Mesothelial cell of epicardium (in vitro differentiated cells): Measurements from ENCODE around the gene SCYL2. TPM values are rescaled to one million over a fixed set of nuclear protein-coding genes. Genes with fewer than 3 reads are reported as not detected.

Experiments
- DNase-seq, 2 experiments: peaks; one replicate each; pipeline ENCODE4 v3.0.0; 2021; ENCODE audit warnings: low spot score in 2 of 2; ENCODE audit not compliant: unreplicated experiment in 2 of 2
- H3K27ac Mint-ChIP-seq: 2 replicates; pipeline ENCODE4 v1.8.0; 2021; ENCODE audit warnings: mixed read lengths
- H3K27me3 Mint-ChIP-seq: 2 replicates; pipeline ENCODE4 v1.8.0; 2021; ENCODE audit warnings: low read depth, mixed read lengths
- H3K36me3 Mint-ChIP-seq: 2 replicates; pipeline ENCODE4 v1.8.0; 2021; ENCODE audit warnings: mixed read lengths
- H3K4me1 Mint-ChIP-seq: 2 replicates; pipeline ENCODE4 v1.8.0; 2021; ENCODE audit warnings: mixed read lengths
- H3K4me3 Mint-ChIP-seq: 2 replicates; pipeline ENCODE4 v1.8.0; 2021; ENCODE audit warnings: mild to moderate bottlenecking, moderate library complexity, mixed read lengths
- H3K9me3 Mint-ChIP-seq: 2 replicates; pipeline ENCODE4 v1.8.0; 2021; ENCODE audit warnings: mixed read lengths
- total RNA-seq: library from RNA; stranded (reverse); gene quantifications from 3 replicates; pipeline ENCODE4 v1.2.1, GENCODE V29; 2021
- TF ChIP-seq, protein P1 (sequence below): fragments of 200-600 bp; sonication (generic); IDR thresholded peaks from one replicate; pipeline ENCODE4 v1.5.0; 2021; ENCODE audit warnings: antibody characterized with exemption; ENCODE audit not compliant: unreplicated experiment

SCYL2 gene
- total RNA-seq, 1 donor from 2014 or later, result 55.5 TPM

DNA sequence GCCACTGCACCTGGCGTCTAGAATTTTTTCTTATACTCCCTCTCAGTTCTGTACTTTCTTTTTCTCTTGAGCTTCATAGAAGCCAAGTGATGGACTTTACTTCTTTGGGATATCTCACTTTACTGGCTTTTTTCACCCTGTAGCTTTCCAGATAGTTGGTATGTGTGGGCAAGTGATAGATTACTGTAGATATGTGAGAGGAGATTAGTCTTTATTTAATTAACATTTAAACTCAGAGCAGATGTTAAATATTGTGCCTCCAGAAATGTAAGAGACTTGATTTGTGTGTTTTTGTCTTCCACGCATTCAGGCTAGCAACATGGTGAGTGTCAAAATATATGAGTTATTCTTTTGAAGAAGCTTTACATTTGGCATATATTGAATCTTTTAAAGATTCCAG is 50.4 kb downstream of the SCYL2 start:
- no peaks in the 10 kb centered on the region for H3K9me3 Mint-ChIP-seq
- TF ChIP-seq, protein P1, sequence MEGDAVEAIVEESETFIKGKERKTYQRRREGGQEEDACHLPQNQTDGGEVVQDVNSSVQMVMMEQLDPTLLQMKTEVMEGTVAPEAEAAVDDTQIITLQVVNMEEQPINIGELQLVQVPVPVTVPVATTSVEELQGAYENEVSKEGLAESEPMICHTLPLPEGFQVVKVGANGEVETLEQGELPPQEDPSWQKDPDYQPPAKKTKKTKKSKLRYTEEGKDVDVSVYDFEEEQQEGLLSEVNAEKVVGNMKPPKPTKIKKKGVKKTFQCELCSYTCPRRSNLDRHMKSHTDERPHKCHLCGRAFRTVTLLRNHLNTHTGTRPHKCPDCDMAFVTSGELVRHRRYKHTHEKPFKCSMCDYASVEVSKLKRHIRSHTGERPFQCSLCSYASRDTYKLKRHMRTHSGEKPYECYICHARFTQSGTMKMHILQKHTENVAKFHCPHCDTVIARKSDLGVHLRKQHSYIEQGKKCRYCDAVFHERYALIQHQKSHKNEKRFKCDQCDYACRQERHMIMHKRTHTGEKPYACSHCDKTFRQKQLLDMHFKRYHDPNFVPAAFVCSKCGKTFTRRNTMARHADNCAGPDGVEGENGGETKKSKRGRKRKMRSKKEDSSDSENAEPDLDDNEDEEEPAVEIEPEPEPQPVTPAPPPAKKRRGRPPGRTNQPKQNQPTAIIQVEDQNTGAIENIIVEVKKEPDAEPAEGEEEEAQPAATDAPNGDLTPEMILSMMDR, result no peak
- peaks cover 6% of the 10 kb centered on the region for H3K4me1 Mint-ChIP-seq
- peak overlapping the region; percentile 43 for H3K27ac Mint-ChIP-seq
- peaks cover 30% of the 10 kb centered on the region for H3K36me3 Mint-ChIP-seq
- no peaks in the 10 kb centered on the region for H3K27me3 Mint-ChIP-seq
- H3K4me3 Mint-ChIP-seq, result no peak overlapping the region
- DNase-seq, result no peak

DNA sequence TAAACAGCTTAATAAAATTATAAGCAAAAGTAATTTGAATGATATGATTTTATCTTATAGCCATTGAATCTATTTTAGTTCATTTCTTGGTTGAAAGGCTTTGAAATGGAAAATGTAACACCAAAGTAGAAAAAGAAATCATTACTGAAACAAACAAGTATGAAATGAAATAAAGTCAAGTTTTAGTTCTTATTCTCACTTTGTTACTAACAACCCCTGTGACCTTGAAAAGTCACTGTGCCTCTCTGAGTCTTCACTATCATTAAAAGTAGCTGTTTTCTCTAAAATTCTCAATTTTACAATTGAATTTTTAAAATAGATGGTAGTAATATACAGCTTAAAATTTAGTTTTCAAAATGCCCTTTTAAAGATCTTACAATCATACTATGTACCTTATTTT is 57.5 kb downstream of the SCYL2 start:
- H3K4me3 Mint-ChIP-seq, result no peak overlapping the region
- no peak overlapping the region for H3K27ac Mint-ChIP-seq
- H3K27me3 Mint-ChIP-seq, result no peaks in the 10 kb centered on the region
- DNase-seq, result no peak
- H3K9me3 Mint-ChIP-seq, result no peaks in the 10 kb centered on the region
- H3K4me1 Mint-ChIP-seq, result no peaks in the 10 kb centered on the region
- peaks cover 22% of the 10 kb centered on the region for H3K36me3 Mint-ChIP-seq
- TF ChIP-seq, protein P1, result no peak

DNA sequence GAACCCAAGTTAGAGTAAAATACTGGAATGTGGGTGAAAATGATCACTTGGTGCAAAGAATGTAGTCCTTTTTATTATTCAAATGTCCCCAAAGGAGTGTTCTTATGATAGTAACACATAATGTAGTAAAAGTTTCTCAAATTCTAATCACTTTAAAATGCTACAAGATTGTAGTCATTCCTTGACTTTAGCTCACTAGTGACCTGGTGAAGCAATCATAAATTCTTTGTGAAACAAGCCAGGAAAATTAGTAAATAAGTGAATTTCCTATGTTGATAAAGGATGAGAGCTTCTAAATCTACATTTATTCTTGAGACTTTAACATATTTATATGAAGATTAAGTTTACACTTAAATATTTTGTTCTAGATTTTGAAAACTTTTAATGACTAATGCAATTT is 59.2 kb downstream of the SCYL2 start:
- DNase-seq, result no peak

DNA sequence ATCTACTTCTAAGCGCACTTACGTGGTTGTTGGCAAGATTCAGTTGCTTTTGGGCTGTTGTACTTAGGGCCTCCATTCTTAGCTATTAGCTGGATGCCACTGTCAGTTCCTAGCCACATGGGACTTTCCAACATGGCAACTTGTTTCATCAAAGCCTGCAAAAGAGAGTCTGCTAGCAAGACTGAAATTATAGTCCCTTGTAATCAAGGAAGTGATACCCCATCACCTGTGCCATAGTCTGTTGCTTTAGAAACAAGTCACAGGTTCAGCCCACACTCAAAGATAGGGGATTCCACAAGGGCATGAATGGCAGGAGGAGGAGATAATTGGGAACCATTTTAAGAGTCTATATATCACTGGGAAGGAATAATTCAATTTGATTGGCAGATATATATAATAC is 62.8 kb downstream of the SCYL2 start:
- no peak for DNase-seq
- Mint-ChIP-seq H3K9me3 (no peaks in the 10 kb centered on the region), H3K4me3 (no peak overlapping the region), H3K27me3 (no peaks in the 10 kb centered on the region), H3K4me1 (no peaks in the 10 kb centered on the region), H3K27ac (no peak overlapping the region), H3K36me3 (peaks cover 25% of the 10 kb centered on the region)
- TF ChIP-seq, protein P1, result no peak

More for the DNA sequence above, 59.2 kb downstream of the SCYL2 start:
- Mint-ChIP-seq H3K27ac (no peak overlapping the region), H3K4me1 (no peaks in the 10 kb centered on the region), H3K36me3 (peaks cover 26% of the 10 kb centered on the region), H3K4me3 (no peak overlapping the region), H3K9me3 (no peaks in the 10 kb centered on the region), H3K27me3 (no peaks in the 10 kb centered on the region)
- TF ChIP-seq, protein P1, result no peak

DNA sequence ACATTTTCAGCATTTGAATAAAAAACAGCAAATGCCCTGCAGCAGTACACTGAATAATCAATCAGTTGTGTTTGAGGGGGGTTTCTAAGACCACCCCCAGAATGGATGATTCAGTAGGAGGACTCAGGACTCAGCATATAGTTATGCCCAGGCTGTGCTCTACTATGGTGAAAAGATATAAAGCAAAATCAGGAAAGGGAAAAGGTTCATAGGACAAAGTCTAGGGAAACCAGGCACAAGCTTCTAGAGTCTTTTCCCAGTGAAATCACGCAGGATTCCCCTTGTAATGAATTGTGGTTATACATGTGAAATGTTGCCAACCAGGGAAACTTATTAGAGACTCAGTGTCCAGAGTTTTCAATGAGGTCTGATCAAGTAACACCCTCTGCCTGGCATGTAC is 64.9 kb downstream of the SCYL2 start:
- H3K9me3 Mint-ChIP-seq, result no peaks in the 10 kb centered on the region
- no peak overlapping the region for H3K27ac Mint-ChIP-seq
- TF ChIP-seq, protein P1, result no peak
- no peak for DNase-seq
- H3K4me3 Mint-ChIP-seq, result no peak overlapping the region
- no peaks in the 10 kb centered on the region for H3K27me3 Mint-ChIP-seq
- H3K4me1 Mint-ChIP-seq, result no peaks in the 10 kb centered on the region
- H3K36me3 Mint-ChIP-seq, result peaks cover 34% of the 10 kb centered on the region

DNA sequence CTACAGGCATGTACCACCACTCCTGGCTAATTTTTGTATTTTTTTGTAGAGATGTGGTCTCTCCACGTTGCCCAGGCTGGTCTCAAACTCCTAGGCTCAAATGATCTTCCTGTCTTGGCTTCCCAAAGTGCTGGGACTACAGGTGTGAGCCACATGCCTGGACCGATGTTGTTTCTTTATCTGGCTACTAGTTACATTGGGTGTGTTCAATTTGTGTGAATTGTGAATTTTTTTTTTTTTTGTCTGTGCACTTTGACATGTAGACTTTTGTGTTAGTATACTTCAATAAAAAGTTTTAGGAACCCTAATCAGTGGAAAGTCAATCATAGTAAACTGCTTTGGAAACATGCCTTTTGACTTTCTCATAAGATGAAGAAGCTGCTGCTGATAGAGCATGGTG is 65.9 kb downstream of the SCYL2 start:
- Mint-ChIP-seq H3K27ac (no peak overlapping the region), H3K27me3 (no peaks in the 10 kb centered on the region), H3K9me3 (no peaks in the 10 kb centered on the region), H3K4me3 (no peak overlapping the region), H3K4me1 (no peaks in the 10 kb centered on the region), H3K36me3 (peaks cover 36% of the 10 kb centered on the region)
- TF ChIP-seq, protein P1, result no peak
- DNase-seq, result no peak
